CD4-positive, alpha-beta T cell (primary cell): Measurements from ENCODE around the gene ROBO2. TPM values are rescaled to one million over a fixed set of nuclear protein-coding genes. Genes with fewer than 3 reads are reported as not detected.

Source experiments
- ATAC-seq: fragments of 200-7000 bp; cut with Tn5 transposase; one replicate; pipeline ENCODE4 v1.10.0; 2022; ENCODE audit warnings: mild to moderate bottlenecking; ENCODE audit not compliant: poor library complexity
- CTCF ChIA-PET: fragments of 350-600 bp; sonication (Branson Sonifier 250); formaldehyde crosslinking; loops from one replicate; lab custom pipeline; 2021; ENCODE audit warnings: antibody characterized with exemption, inconsistent platforms; lab: Charles Lee
- POLR2A ChIA-PET: fragments of 350-600 bp; sonication (Branson Sonifier 250); formaldehyde crosslinking; loops from one replicate; lab custom pipeline; 2021; ENCODE audit warnings: antibody characterized with exemption, inconsistent platforms; lab: Charles Lee
- DNase-seq, 14 experiments: peaks; one replicate each; pipeline ENCODE4 v3.0.0-alpha.2; 2013 to 2020; ENCODE audit warnings: mixed read lengths in 2 of 14
- H3K27ac ChIP-seq, 2 donors: one replicate each; pipeline versions ENCODE4 v1.5.1 to v1.7.0; 2013; ENCODE audit warnings: low read length in 2 of 2, low read depth in 1 of 2, mild to moderate bottlenecking in 1 of 2
- H3K27me3 ChIP-seq, 2 experiments: 1 replicate in 1 of 2; 2 replicates in 1 of 2; pipeline versions ENCODE4 v1.6.1 to v1.7.0; 2013; ENCODE audit warnings: low read length in 2 of 2, control low read depth in 1 of 2, mild to moderate bottlenecking in 1 of 2, moderate library complexity in 1 of 2; ENCODE audit not compliant: insufficient read depth in 2 of 2, control insufficient read depth in 1 of 2
- H3K36me3 ChIP-seq: one replicate; pipeline ENCODE4 v1.6.1; 2013; ENCODE audit warnings: low read length, control low read depth; ENCODE audit not compliant: insufficient read depth
- H3K4me1 ChIP-seq: one replicate; pipeline ENCODE4 v1.6.1; 2013; ENCODE audit warnings: low read length, control low read depth; ENCODE audit not compliant: insufficient read depth
- H3K4me3 ChIP-seq: one replicate; pipeline ENCODE4 v1.5.1; 2013; ENCODE audit warnings: mild to moderate bottlenecking, low read length, moderate library complexity
- H3K9me3 ChIP-seq, 2 experiments: 1 replicate in 1 of 2; 2 replicates in 1 of 2; pipeline versions ENCODE4 v1.6.1 to v1.7.0; 2013; ENCODE audit warnings: low read length in 2 of 2, mild to moderate bottlenecking in 2 of 2, control low read depth in 1 of 2, moderate library complexity in 1 of 2; ENCODE audit not compliant: control insufficient read depth in 1 of 2, insufficient read depth in 1 of 2
- H3K27ac Mint-ChIP-seq: one replicate; pipeline ENCODE4 v1.8.0; 2020; ENCODE audit warnings: mixed read lengths
- H3K27me3 Mint-ChIP-seq: one replicate; pipeline ENCODE4 v1.8.0; 2021; ENCODE audit warnings: mixed read lengths
- H3K36me3 Mint-ChIP-seq: one replicate; pipeline ENCODE4 v1.8.0; 2021; ENCODE audit warnings: low read depth, mixed read lengths
- H3K4me1 Mint-ChIP-seq: one replicate; pipeline ENCODE4 v1.8.0; 2021; ENCODE audit warnings: low read depth, mixed read lengths
- H3K4me3 Mint-ChIP-seq: one replicate; pipeline ENCODE4 v1.8.0; 2020; ENCODE audit warnings: mild to moderate bottlenecking, mixed read lengths
- H3K9me3 Mint-ChIP-seq: one replicate; pipeline ENCODE4 v1.8.0; 2020; ENCODE audit warnings: mixed read lengths
- CTCF ChIP-seq: fragments of 200-600 bp; IDR thresholded peaks from one replicate; pipeline ENCODE4 v1.8.0; 2022; ENCODE audit warnings: antibody characterized with exemption, mild to moderate bottlenecking
- intact Hi-C, 2 experiments: fragments of 100-400 bp; cut with DNase I in 1 of 2; cut with micrococcal nuclease in 1 of 2; formaldehyde crosslinking; loops; one replicate each; pipeline versions ENCODE4 v1.15.1 to v1.9.0; 2023 to 2025; cut with DNase I, micrococcal nuclease
- total RNA-seq, 174 experiments: library from RNA in 2 of 174; stranded (reverse) in 2 of 174; gene quantifications; one replicate each; pipeline ENCODE4 v1.2.3 and lab custom pipeline; 2021 to 2026

The ROBO2 gene
- total RNA-seq, 2 experiments from 2014 or later = not detected

- intact Hi-C loops = no loop called here
- H3K4me1 ChIP-seq = no peaks in the 10 kb centered on the region
- H3K27ac ChIP-seq = no peak overlapping the region
- ATAC-seq (no peak), DNase-seq (no peak)
- Mint-ChIP-seq H3K36me3 (no peaks in the 10 kb centered on the region), H3K9me3 (peaks cover 6% of the 10 kb centered on the region), H3K4me3 (no peak overlapping the region), H3K27me3 (no peaks in the 10 kb centered on the region), H3K4me1 (no peaks in the 10 kb centered on the region), H3K27ac (no peak overlapping the region)
- POLR2A ChIA-PET = no interaction called here
- H3K27me3 ChIP-seq = no peaks in the 10 kb centered on the region
- H3K9me3 ChIP-seq = peaks cover 4% of the 10 kb centered on the region in 2 experiments
- no peak overlapping the region for H3K4me3 ChIP-seq
- CTCF ChIA-PET = no interaction called here
- no peak for TF ChIP-seq CTCF
- H3K36me3 ChIP-seq = no peaks in the 10 kb centered on the region
Measured at GRCh38 chr3:77446084-77446483, 406.2 kb downstream of the ROBO2 start.

GRCh38 chr3:77446761-77447160 lies 406.9 kb downstream of the ROBO2 start:
- CTCF ChIA-PET = no interaction called here
- Mint-ChIP-seq H3K27me3 (no peaks in the 10 kb centered on the region), H3K36me3 (no peaks in the 10 kb centered on the region), H3K4me1 (no peaks in the 10 kb centered on the region), H3K9me3 (peaks cover 5% of the 10 kb centered on the region), H3K4me3 (no peak overlapping the region), H3K27ac (no peak overlapping the region)
- Histone ChIP-seq H3K4me1 (no peaks in the 10 kb centered on the region), H3K9me3 (peaks cover 4% of the 10 kb centered on the region in 2 experiments), H3K27ac (no peak overlapping the region), H3K36me3 (no peaks in the 10 kb centered on the region), H3K4me3 (no peak overlapping the region), H3K27me3 (no peaks in the 10 kb centered on the region)
- DNase-seq (no peak), ATAC-seq (no peak)
- no peak for TF ChIP-seq CTCF
- intact Hi-C loops = no loop called here
- POLR2A ChIA-PET = no interaction called here

DNA sequence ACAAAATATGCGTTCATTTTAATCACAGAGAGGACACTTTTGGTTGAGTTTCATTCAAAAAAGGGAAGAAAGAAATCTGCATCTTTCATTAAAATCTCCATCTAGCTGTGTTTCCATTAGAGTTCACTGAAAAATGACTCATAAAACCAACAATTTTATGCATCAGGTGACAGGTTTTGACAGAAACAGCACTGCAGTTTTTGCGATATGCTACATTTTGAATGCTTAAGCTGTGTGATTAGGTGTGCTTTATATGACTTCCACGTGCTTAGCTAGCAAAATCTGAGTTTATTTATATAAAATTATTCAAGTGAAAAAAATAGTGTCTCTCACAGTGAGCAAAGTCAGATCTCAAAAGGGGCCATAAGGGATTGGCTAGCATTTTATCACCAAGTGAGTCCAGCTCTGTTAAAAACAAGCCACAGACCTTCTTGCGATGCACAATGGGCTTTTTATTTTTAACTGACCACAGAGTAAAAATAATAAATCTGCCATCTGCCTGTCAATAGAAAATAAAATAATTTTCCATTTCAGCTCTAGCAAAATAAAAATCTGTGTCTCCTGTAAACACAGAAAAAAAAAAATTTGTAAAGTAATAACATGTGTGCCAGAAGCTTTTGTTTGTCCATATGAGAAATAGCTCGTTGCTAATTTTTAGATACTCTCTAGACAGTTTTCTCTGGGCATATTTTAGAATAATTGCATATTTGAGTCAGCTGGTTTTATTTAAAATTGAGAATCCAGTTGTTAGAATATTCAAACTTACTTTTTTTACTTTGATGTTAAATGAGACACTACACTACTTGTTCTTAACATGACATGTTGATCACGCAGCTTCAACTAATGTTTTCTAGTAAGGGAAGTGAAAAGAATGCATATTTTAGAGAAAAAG lies 409.8 kb downstream of the ROBO2 start:
- H3K27me3 ChIP-seq = no peaks in the 10 kb centered on the region
- ChIA-PET POLR2A (no interaction called here), CTCF (no interaction called here)
- TF ChIP-seq CTCF = no peak
- ATAC-seq (no peak), DNase-seq (no peak)
- Mint-ChIP-seq H3K36me3 (no peaks in the 10 kb centered on the region), H3K27ac (no peak overlapping the region), H3K9me3 (peaks cover 3% of the 10 kb centered on the region), H3K4me1 (no peaks in the 10 kb centered on the region), H3K27me3 (no peaks in the 10 kb centered on the region), H3K4me3 (no peak overlapping the region)
- no peak overlapping the region for H3K4me3 ChIP-seq
- no peaks in the 10 kb centered on the region for H3K36me3 ChIP-seq
- intact Hi-C loops = no loop called here
- peaks cover 0 to 4% of the 10 kb centered on the region in 2 experiments for H3K9me3 ChIP-seq
- H3K4me1 ChIP-seq = no peaks in the 10 kb centered on the region
- H3K27ac ChIP-seq = no peak overlapping the region
